GM20431 (cell line): Measurements from ENCODE around the gene CP.
"Not testable (repeated sequence)": the region's sequence is repeated elsewhere in the genome, so short reads cannot be mapped to it uniquely, and the experiment has no call there.

ENCODE experiments used
- in situ Hi-C: fragments of 300-500 bp; cut with MseI, MboI; formaldehyde crosslinking; loops from one replicate; pipeline ENCODE4 v1.15.0; 2020; ENCODE audit warnings: low sequenced_read_pairs; ENCODE audit not compliant: unreplicated experiment

The CP gene

GRCh38 chr3:149221783-149222517, at the start of gene CP:
CP (minus strand) TSS chr3:149221829; CDS start chr3:149221792, 37 bp downstream.
- in situ Hi-C loops, result no loop called here

- in situ Hi-C loops, result loop anchor here (10.0 kb wide), 2 partner anchors 145 to 305 kb away; partner anchors contain the start of gene HPS3
These were observed 48.6 kb upstream of the CP start for GRCh38 chr3:149270180-149270579.

- in situ Hi-C loops, result loop anchor here (10.0 kb wide), 2 partner anchors 145 to 305 kb away; partner anchors contain the start of gene HPS3
These were observed 48.1 kb upstream of the CP start for GRCh38 chr3:149269687-149270086.

- in situ Hi-C loops, result no loop called here
These were observed 45.9 kb upstream of the CP start for GRCh38 chr3:149267565-149267964.

GRCh38 chr3:149266736-149267135, 45.1 kb upstream of the CP start:
- in situ Hi-C loops, result no loop called here

- in situ Hi-C loops, result no loop called here
These were observed 42.2 kb upstream of the CP start for GRCh38 chr3:149263856-149264255.

GRCh38 chr3:149258714-149259113, 37.1 kb upstream of the CP start:
- in situ Hi-C loops, result no loop called here

- in situ Hi-C loops, result no loop called here
These were observed 36.7 kb upstream of the CP start for GRCh38 chr3:149258298-149258697.

GRCh38 chr3:149252272-149252671, 30.6 kb upstream of the CP start:
- in situ Hi-C loops, result no loop called here

- in situ Hi-C loops, result no loop called here
These were observed 29.6 kb upstream of the CP start for GRCh38 chr3:149251186-149251585.

- in situ Hi-C loops, result no loop called here
These were observed 26.5 kb upstream of the CP start for GRCh38 chr3:149247929-149248691.

GRCh38 chr3:149247008-149247710, 25.5 kb upstream of the CP start:
- in situ Hi-C loops, result no loop called here

- in situ Hi-C loops, result no loop called here
These were observed 24.3 kb upstream of the CP start for GRCh38 chr3:149245738-149246451.

- in situ Hi-C loops, result no loop called here
These were observed 21.9 kb upstream of the CP start for GRCh38 chr3:149243540-149243939.

- in situ Hi-C loops, result no loop called here
These were observed 17.8 kb upstream of the CP start for GRCh38 chr3:149239357-149239936.

GRCh38 chr3:149238268-149238667, 16.6 kb upstream of the CP start:
- in situ Hi-C loops, result not testable (repeated sequence)

- in situ Hi-C loops, result no loop called here
These were observed 14.2 kb upstream of the CP start for GRCh38 chr3:149235599-149236424.

GRCh38 chr3:149234671-149235245, 13.1 kb upstream of the CP start:
- in situ Hi-C loops, result no loop called here

GRCh38 chr3:149233323-149233722, 11.7 kb upstream of the CP start:
- in situ Hi-C loops, result no loop called here
